Mesenchymal stem cell (in vitro differentiated cells and primary cell): ENCODE results near the gene TSPAN2.

Experiments
- DNase-seq: peaks from one replicate; pipeline ENCODE4 v3.0.0-alpha.2; 2013
- H2AFZ ChIP-seq: one replicate; pipeline ENCODE4 v1.6.1; 2013; ENCODE audit warnings: low read depth, mild to moderate bottlenecking, control low read depth, inconsistent platforms, low read length, moderate library complexity
- H2AK5ac ChIP-seq: 2 replicates; pipeline ENCODE4 v1.6.1; 2013; ENCODE audit warnings: low read length, moderate library complexity, mild to moderate bottlenecking, inconsistent platforms; ENCODE audit not compliant: severe bottlenecking
- H2BK120ac ChIP-seq: one replicate; pipeline ENCODE4 v1.6.1; 2013; ENCODE audit warnings: low read depth, mild to moderate bottlenecking, inconsistent platforms, low read length, moderate library complexity
- H2BK12ac ChIP-seq, 2 experiments: one replicate each; pipeline ENCODE4 v1.6.1; 2013; ENCODE audit warnings: inconsistent platforms in 2 of 2, low read length in 2 of 2, mild to moderate bottlenecking in 2 of 2, moderate library complexity in 2 of 2, control low read depth in 1 of 2
- H2BK15ac ChIP-seq: one replicate; pipeline ENCODE4 v1.6.1; 2013; ENCODE audit warnings: mild to moderate bottlenecking, low read depth, inconsistent platforms; ENCODE audit not compliant: poor library complexity, severe bottlenecking
- H2BK5ac ChIP-seq: 2 replicates; pipeline ENCODE4 v1.6.1; 2013; ENCODE audit warnings: low read depth, mild to moderate bottlenecking, low read length, control low read depth, inconsistent platforms; ENCODE audit not compliant: poor library complexity, severe bottlenecking
- H3K14ac ChIP-seq, 2 experiments: one replicate each; pipeline ENCODE4 v1.6.1; 2013; ENCODE audit warnings: inconsistent platforms in 2 of 2, low read length in 2 of 2, control low read depth in 1 of 2, mild to moderate bottlenecking in 1 of 2, moderate library complexity in 1 of 2
- H3K18ac ChIP-seq, 2 experiments: one replicate each; pipeline ENCODE4 v1.6.1; 2013; ENCODE audit warnings: inconsistent platforms in 2 of 2, low read length in 2 of 2, control low read depth in 1 of 2, low read depth in 1 of 2, mild to moderate bottlenecking in 1 of 2
- H3K23ac ChIP-seq, 2 experiments: one replicate each; pipeline ENCODE4 v1.6.1; 2013; ENCODE audit warnings: inconsistent platforms in 2 of 2, low read length in 2 of 2, mild to moderate bottlenecking in 2 of 2, moderate library complexity in 2 of 2, control low read depth in 1 of 2
- H3K27ac ChIP-seq: 2 replicates; pipeline ENCODE4 v1.5.1; 2013; ENCODE audit warnings: mild to moderate bottlenecking, moderate library complexity, low read length, control low read depth, inconsistent platforms; ENCODE audit not compliant: poor library complexity, severe bottlenecking
- H3K27me3 ChIP-seq, 2 experiments: 2 replicates each; pipeline versions ENCODE4 v1.6.1 to v1.7.0; 2013; ENCODE audit warnings: low read length in 2 of 2, mild to moderate bottlenecking in 2 of 2, moderate library complexity in 2 of 2, control low read depth in 1 of 2, inconsistent platforms in 1 of 2; ENCODE audit not compliant: control insufficient read depth in 1 of 2, insufficient read depth in 1 of 2
- H3K36me3 ChIP-seq, 2 experiments: 2 replicates each; pipeline versions ENCODE4 v1.6.1 to v1.7.0; 2013; ENCODE audit warnings: low read length in 2 of 2, control low read depth in 1 of 2, inconsistent platforms in 1 of 2, low read depth in 1 of 2, mild to moderate bottlenecking in 1 of 2; ENCODE audit not compliant: insufficient read depth in 2 of 2, control insufficient read depth in 1 of 2
- H3K4ac ChIP-seq, 2 experiments: one replicate each; pipeline ENCODE4 v1.6.1; 2013; ENCODE audit warnings: inconsistent platforms in 2 of 2, low read length in 2 of 2, mild to moderate bottlenecking in 2 of 2, moderate library complexity in 2 of 2, control low read depth in 1 of 2, low read depth in 1 of 2
- H3K4me1 ChIP-seq: 2 replicates; pipeline ENCODE4 v1.6.1; 2013; ENCODE audit warnings: low read depth, low read length, control low read depth; ENCODE audit not compliant: control insufficient read depth, insufficient read depth
- H3K4me2 ChIP-seq: 2 replicates; pipeline ENCODE4 v1.6.1; 2013; ENCODE audit warnings: low read length, mild to moderate bottlenecking, inconsistent platforms; ENCODE audit not compliant: poor library complexity, severe bottlenecking
- H3K4me3 ChIP-seq, 2 experiments: 2 replicates each; pipeline versions ENCODE4 v1.5.1 to v1.7.0; 2013; ENCODE audit warnings: low read length in 2 of 2, mild to moderate bottlenecking in 2 of 2, control low read depth in 1 of 2, low read depth in 1 of 2; ENCODE audit not compliant: insufficient read depth in 1 of 2
- H3K79me1 ChIP-seq: replicated peaks from 2 replicates; pipeline ENCODE4 v1.6.1; 2013; ENCODE audit warnings: mild to moderate bottlenecking, control low read depth, low read length, inconsistent platforms; ENCODE audit not compliant: poor library complexity, severe bottlenecking
- H3K9ac ChIP-seq: 2 replicates; pipeline ENCODE4 v1.7.0; 2013; ENCODE audit warnings: mild to moderate bottlenecking, low read length, moderate library complexity
- H3K9me3 ChIP-seq: 2 replicates; pipeline ENCODE4 v1.7.0; 2013; ENCODE audit warnings: mild to moderate bottlenecking, low read length; ENCODE audit not compliant: control insufficient read depth
- H4K8ac ChIP-seq: one replicate; pipeline ENCODE4 v1.6.1; 2013; ENCODE audit warnings: inconsistent platforms, mild to moderate bottlenecking, low read length, moderate library complexity
- H4K91ac ChIP-seq: one replicate; pipeline ENCODE4 v1.6.1; 2013; ENCODE audit warnings: mild to moderate bottlenecking, low read length, inconsistent platforms
- WGBS: methylation state at CpG from one replicate; pipeline ENCODE4 v1.1.7; 2013; ENCODE audit warnings: mixed read lengths; 5-methylcytosine and 5-hydroxymethylcytosine counted together

TSPAN2 gene

DNA sequence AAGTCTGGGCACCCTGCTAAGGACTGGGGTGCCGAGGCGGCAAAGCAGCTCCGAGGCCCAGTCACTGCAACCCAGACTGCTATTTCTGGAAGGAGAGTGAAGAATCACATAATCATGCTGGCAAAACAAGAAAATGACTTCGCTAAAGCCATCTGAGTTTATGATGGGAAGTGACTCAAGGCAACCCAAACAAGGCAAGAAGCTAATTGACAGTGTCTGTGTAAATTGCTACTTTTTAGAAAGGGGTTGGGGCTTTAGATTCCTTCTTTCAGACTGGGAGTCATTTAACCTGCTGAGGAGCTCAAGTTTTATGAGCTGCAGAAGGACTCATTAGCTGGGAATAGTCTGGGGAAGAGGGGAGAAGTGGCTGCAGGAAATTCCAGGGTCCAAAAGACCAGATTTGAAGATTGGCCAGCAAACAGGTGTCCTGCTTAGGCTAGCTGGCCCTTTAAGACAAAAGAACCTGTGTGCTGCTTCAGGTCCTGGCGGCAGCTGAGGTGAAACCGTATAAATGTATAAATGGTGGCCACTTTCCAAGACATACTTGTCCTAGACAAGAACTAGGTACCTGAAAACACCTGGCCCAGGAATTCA is 31.5 kb downstream of the TSPAN2 start:
- H3K18ac ChIP-seq = no peak overlapping the region
- no peak overlapping the region for H2BK5ac ChIP-seq
- H3K4me2 ChIP-seq = no peak overlapping the region
- no peak overlapping the region for H2BK12ac ChIP-seq
- peak overlapping the region; percentile 47 for H2AK5ac ChIP-seq
- DNase-seq = no peak
- H3K9me3 ChIP-seq = no peaks in the 10 kb centered on the region
- no peak overlapping the region for H3K14ac ChIP-seq
- 69% methylated on average over 6 of the region's 6 CpGs for WGBS
- no peak overlapping the region for H2BK120ac ChIP-seq
- no peaks in the 10 kb centered on the region for H3K79me1 ChIP-seq
- no peak overlapping the region for H2AFZ ChIP-seq
- H4K8ac ChIP-seq = no peak overlapping the region
- H3K4ac ChIP-seq = no peak overlapping the region
- H4K91ac ChIP-seq = no peak overlapping the region
- H3K4me1 ChIP-seq = peaks cover 16% of the 10 kb centered on the region
- H3K27ac ChIP-seq = no peak overlapping the region
- no peaks in the 10 kb centered on the region for H3K27me3 ChIP-seq
- H3K36me3 ChIP-seq = no peaks in the 10 kb centered on the region
- H3K23ac ChIP-seq = no peak overlapping the region
- no peak overlapping the region for H3K4me3 ChIP-seq
- no peak overlapping the region for H3K9ac ChIP-seq
- H2BK15ac ChIP-seq = no peak overlapping the region

- peaks cover 6% of the 10 kb centered on the region for H3K4me1 ChIP-seq
- H3K4me3 ChIP-seq = peak overlapping the region in 1 of 2 experiments; percentile 43
- H4K91ac ChIP-seq = no peak overlapping the region
- 3% methylated on average over 9 of the region's 9 CpGs for WGBS
- H3K27ac ChIP-seq = peak overlapping the region; percentile 80
- peak; percentile 67 for DNase-seq
- no peak overlapping the region for H3K18ac ChIP-seq
- no peak overlapping the region for H2BK120ac ChIP-seq
- no peaks in the 10 kb centered on the region for H3K36me3 ChIP-seq
- H2BK15ac ChIP-seq = no peak overlapping the region
- no peaks in the 10 kb centered on the region for H3K9me3 ChIP-seq
- H3K27me3 ChIP-seq = no peaks in the 10 kb centered on the region
- H4K8ac ChIP-seq = peak overlapping the region; percentile 0
- H3K79me1 ChIP-seq = no peaks in the 10 kb centered on the region
- no peak overlapping the region for H3K14ac ChIP-seq
- H2BK12ac ChIP-seq = no peak overlapping the region
- peak overlapping the region; percentile 41 for H3K9ac ChIP-seq
- no peak overlapping the region for H2BK5ac ChIP-seq
- H2AFZ ChIP-seq = no peak overlapping the region
- no peak overlapping the region for H3K4ac ChIP-seq
- peak overlapping the region; percentile 15 for H3K4me2 ChIP-seq
- H3K23ac ChIP-seq = no peak overlapping the region
- no peak overlapping the region for H2AK5ac ChIP-seq
Observed at GRCh38 chr1:115056395-115056798, 32.9 kb downstream of the TSPAN2 start.

DNA sequence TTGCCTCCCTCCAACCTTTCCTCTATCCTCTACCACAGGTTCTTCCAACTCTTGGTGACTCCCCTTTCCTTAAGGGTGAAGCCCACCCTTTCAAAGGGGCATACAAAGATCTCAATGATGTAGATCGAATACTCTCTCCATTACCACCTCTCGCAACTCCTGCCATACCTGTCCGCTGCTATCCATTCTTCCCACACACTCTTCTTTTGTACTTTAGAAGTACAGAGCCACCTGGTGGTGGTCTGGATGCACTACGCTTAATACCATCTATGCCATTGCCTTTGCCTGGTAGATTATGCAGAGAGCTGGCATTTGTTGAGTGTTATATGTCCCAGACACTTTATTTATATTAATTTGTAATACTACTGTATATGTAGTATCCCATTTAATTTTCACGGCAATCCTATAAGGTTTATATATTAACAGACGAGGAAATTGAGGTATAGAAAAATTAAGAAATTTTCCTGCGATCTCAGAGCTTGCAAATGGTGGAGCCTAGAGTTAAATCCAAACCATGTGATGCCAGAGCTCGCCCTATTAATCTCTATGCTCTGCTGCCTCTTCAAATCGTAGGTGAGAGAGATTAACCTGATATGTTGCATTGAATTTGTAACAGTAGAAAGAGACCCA is 36.7 kb downstream of the TSPAN2 start:
- Histone ChIP-seq H2AK5ac (no peak overlapping the region), H3K14ac (no peak overlapping the region), H2BK12ac (no peak overlapping the region), H2BK15ac (no peak overlapping the region), H2AFZ (no peak overlapping the region), H3K4me3 (no peak overlapping the region), H3K79me1 (no peaks in the 10 kb centered on the region), H3K18ac (no peak overlapping the region), H3K4me1 (peaks cover 6% of the 10 kb centered on the region), H3K36me3 (no peaks in the 10 kb centered on the region), H4K91ac (no peak overlapping the region), H3K23ac (no peak overlapping the region), H3K9me3 (no peaks in the 10 kb centered on the region), H3K4me2 (no peak overlapping the region), H2BK120ac (no peak overlapping the region), H3K9ac (no peak overlapping the region), H3K27me3 (no peaks in the 10 kb centered on the region), H2BK5ac (no peak overlapping the region), H4K8ac (no peak overlapping the region), H3K27ac (no peak overlapping the region), H3K4ac (no peak overlapping the region)
- 43% methylated on average over 7 of the region's 9 CpGs for WGBS
- DNase-seq = peak; percentile 46

DNA sequence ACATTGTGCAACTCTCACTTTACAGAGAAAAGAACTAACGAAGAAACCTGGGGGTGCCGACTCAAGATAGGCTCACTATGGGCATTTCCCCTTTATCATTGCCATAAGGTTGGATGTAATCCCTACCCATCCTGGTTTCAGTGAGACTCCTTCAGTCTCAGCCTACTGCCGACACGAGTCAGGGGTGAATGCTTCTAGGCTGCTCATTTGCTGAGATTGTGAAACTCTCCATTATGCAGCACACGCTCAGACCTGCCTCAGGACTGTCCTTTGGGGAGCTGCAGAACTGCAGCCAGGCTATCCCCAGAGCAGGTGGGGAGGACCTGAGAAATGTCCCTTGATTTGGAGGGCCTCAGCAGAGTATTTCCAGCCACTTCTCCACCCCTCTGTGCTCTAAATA is 37.5 kb downstream of the TSPAN2 start:
- no peak overlapping the region for H2AK5ac ChIP-seq
- H4K91ac ChIP-seq = no peak overlapping the region
- no peak overlapping the region for H3K9ac ChIP-seq
- no peak overlapping the region for H3K23ac ChIP-seq
- H3K4me2 ChIP-seq = no peak overlapping the region
- no peak overlapping the region for H3K4me3 ChIP-seq
- no peaks in the 10 kb centered on the region for H3K27me3 ChIP-seq
- no peak overlapping the region for H3K27ac ChIP-seq
- no peak for DNase-seq
- no peaks in the 10 kb centered on the region for H3K79me1 ChIP-seq
- H2BK15ac ChIP-seq = no peak overlapping the region
- H3K4me1 ChIP-seq = peaks cover 4% of the 10 kb centered on the region
- no peak overlapping the region for H2BK12ac ChIP-seq
- no peak overlapping the region for H2BK120ac ChIP-seq
- no peaks in the 10 kb centered on the region for H3K9me3 ChIP-seq
- no peak overlapping the region for H4K8ac ChIP-seq
- no peak overlapping the region for H3K4ac ChIP-seq
- no peak overlapping the region for H3K14ac ChIP-seq
- WGBS = 89% methylated on average over 5 of the region's 5 CpGs
- H2AFZ ChIP-seq = no peak overlapping the region
- H3K18ac ChIP-seq = no peak overlapping the region
- H3K36me3 ChIP-seq = no peaks in the 10 kb centered on the region
- no peak overlapping the region for H2BK5ac ChIP-seq
